Neuronal stem cell (in vitro differentiated cells): ENCODE measurements around the gene MARVELD1.

Experiments used
- DNase-seq: peaks from one replicate; pipeline ENCODE4 v3.0.0-alpha.2; 2013; ENCODE audit warnings: low spot score
- H2AFZ ChIP-seq: one replicate; pipeline ENCODE4 v1.6.1; 2013; ENCODE audit warnings: mild to moderate bottlenecking, low read length, inconsistent platforms
- H2AK5ac ChIP-seq: 2 replicates; pipeline ENCODE4 v1.6.1; 2013; ENCODE audit warnings: low read depth, mild to moderate bottlenecking, inconsistent platforms, low read length, moderate library complexity, mixed read lengths
- H2BK120ac ChIP-seq: 2 replicates; pipeline ENCODE4 v1.6.1; 2013; ENCODE audit warnings: low read depth, mild to moderate bottlenecking, inconsistent platforms, low read length, moderate library complexity, mixed read lengths
- H2BK12ac ChIP-seq: one replicate; pipeline ENCODE4 v1.6.1; 2013; ENCODE audit warnings: low read length, inconsistent platforms
- H2BK15ac ChIP-seq: 2 replicates; pipeline ENCODE4 v1.6.1; 2013; ENCODE audit warnings: mild to moderate bottlenecking, low read length, inconsistent platforms, mixed read lengths
- H2BK5ac ChIP-seq: one replicate; pipeline ENCODE4 v1.6.1; 2013; ENCODE audit warnings: inconsistent platforms, mild to moderate bottlenecking, low read length, moderate library complexity
- H3K14ac ChIP-seq: one replicate; pipeline ENCODE4 v1.6.1; 2013; ENCODE audit warnings: low read length, inconsistent platforms
- H3K18ac ChIP-seq: 2 replicates; pipeline ENCODE4 v1.6.1; 2013; ENCODE audit warnings: low read length, inconsistent platforms
- H3K23ac ChIP-seq: 2 replicates; pipeline ENCODE4 v1.6.1; 2013; ENCODE audit warnings: low read depth, mild to moderate bottlenecking, mixed read lengths, low read length, inconsistent platforms; ENCODE audit not compliant: poor library complexity
- H3K27ac ChIP-seq: replicated peaks from 3 replicates; pipeline ENCODE4 v1.5.1; 2013; ENCODE audit warnings: low read length, inconsistent platforms
- H3K27me3 ChIP-seq, 3 experiments: 2 replicates each; pipeline ENCODE4 v1.6.1; 2013; ENCODE audit warnings: low read length in 3 of 3, mild to moderate bottlenecking in 2 of 3, inconsistent platforms in 1 of 3, low read depth in 1 of 3, mixed read lengths in 1 of 3, moderate library complexity in 1 of 3; ENCODE audit not compliant: control insufficient read depth in 3 of 3, insufficient read depth in 3 of 3
- H3K36me3 ChIP-seq, 2 donors: replicated peaks in 1 of 2; 2 replicates each; pipeline ENCODE4 v1.6.1; 2013; ENCODE audit warnings: low read length in 2 of 2; ENCODE audit not compliant: control insufficient read depth in 2 of 2, insufficient read depth in 2 of 2
- H3K4ac ChIP-seq: 2 replicates; pipeline ENCODE4 v1.6.1; 2013; ENCODE audit warnings: inconsistent platforms, mild to moderate bottlenecking, low read length, moderate library complexity
- H3K4me1 ChIP-seq, 2 donors: 1 replicate in 1 of 2; 2 replicates in 1 of 2; pipeline ENCODE4 v1.6.1; 2013; ENCODE audit warnings: low read length in 2 of 2, low read depth in 1 of 2; ENCODE audit not compliant: control insufficient read depth in 2 of 2, insufficient read depth in 1 of 2
- H3K4me2 ChIP-seq: one replicate; pipeline ENCODE4 v1.6.1; 2013; ENCODE audit warnings: mild to moderate bottlenecking, low read length, inconsistent platforms; ENCODE audit not compliant: insufficient read depth, poor library complexity, severe bottlenecking
- H3K4me3 ChIP-seq, 2 donors: 2 replicates each; pipeline ENCODE4 v1.5.1; 2013; ENCODE audit warnings: low read length in 2 of 2, mild to moderate bottlenecking in 2 of 2, inconsistent platforms in 1 of 2, moderate library complexity in 1 of 2
- H3K79me1 ChIP-seq: one replicate; pipeline ENCODE4 v1.6.1; 2013; ENCODE audit warnings: low read depth, mild to moderate bottlenecking, inconsistent platforms, low read length, moderate library complexity
- H3K9ac ChIP-seq: one replicate; pipeline ENCODE4 v1.6.1; 2013; ENCODE audit warnings: mild to moderate bottlenecking, low read depth, low read length, inconsistent platforms; ENCODE audit not compliant: poor library complexity
- H3K9me3 ChIP-seq, 2 donors: replicated peaks in 1 of 2; 2 replicates each; pipeline versions ENCODE3 to v1.6.1; 2013; ENCODE audit warnings: low read length in 2 of 2, mild to moderate bottlenecking in 2 of 2, inconsistent platforms in 1 of 2, low read depth in 1 of 2, mixed read lengths in 1 of 2, moderate library complexity in 1 of 2; ENCODE audit not compliant: control insufficient read depth in 2 of 2, insufficient read depth in 1 of 2
- H4K8ac ChIP-seq: one replicate; pipeline ENCODE4 v1.6.1; 2013; ENCODE audit warnings: low read depth, mild to moderate bottlenecking, inconsistent platforms, low read length, moderate library complexity
- H4K91ac ChIP-seq: one replicate; pipeline ENCODE4 v1.6.1; 2013; ENCODE audit warnings: low read length, low read depth, mild to moderate bottlenecking, inconsistent platforms; ENCODE audit not compliant: poor library complexity
- WGBS, 2 donors: extraction: QIAGEN DNeasy Blood & Tissue Kit; methylation state at CpG; one replicate each; pipeline ENCODE4 v1.1.7; 2013; ENCODE audit warnings: missing lambda C conversion rate in 2 of 2, mixed read lengths in 1 of 2; ENCODE audit not compliant: insufficient read length in 2 of 2, insufficient replicate concordance in 1 of 2; ENCODE audit errors: extremely low coverage in 2 of 2; 5-methylcytosine and 5-hydroxymethylcytosine counted together

The MARVELD1 gene

GRCh38 chr10:97759946-97760345, 46.4 kb downstream of the MARVELD1 start:
- no peak overlapping the region for H3K4me2 ChIP-seq
- WGBS, 2 donors: no CpG with 5 or more reads among the region's 5 CpGs

GRCh38 chr10:97760461-97761257, 47.1 kb downstream of the MARVELD1 start:
- no peak overlapping the region for H3K4ac ChIP-seq
- no peak overlapping the region for H4K8ac ChIP-seq
- H3K36me3 ChIP-seq: peaks cover 15 to 52% of the 10 kb centered on the region in 2 donors
- H3K4me3 ChIP-seq: no peak overlapping the region
- no peak overlapping the region for H2BK120ac ChIP-seq
- no peak overlapping the region for H3K18ac ChIP-seq
- no peak overlapping the region for H3K23ac ChIP-seq
- no peak overlapping the region for H2BK12ac ChIP-seq
- H4K91ac ChIP-seq: no peak overlapping the region
- H3K27me3 ChIP-seq: no peaks in the 10 kb centered on the region
- no peaks in the 10 kb centered on the region for H3K79me1 ChIP-seq
- no CpG with 5 or more reads among the region's 11 CpGs for WGBS, 2 donors
- no peak overlapping the region for H3K9ac ChIP-seq
- DNase-seq: no peak
- no peak overlapping the region for H2BK15ac ChIP-seq
- H3K27ac ChIP-seq: no peak overlapping the region
- no peak overlapping the region for H2AFZ ChIP-seq
- no peak overlapping the region for H2AK5ac ChIP-seq
- peaks cover 0 to 14% of the 10 kb centered on the region in 2 donors for H3K4me1 ChIP-seq
- H3K9me3 ChIP-seq: no peaks in the 10 kb centered on the region
- H3K4me2 ChIP-seq: no peak overlapping the region
- no peak overlapping the region for H2BK5ac ChIP-seq
- no peak overlapping the region for H3K14ac ChIP-seq

More at GRCh38 chr10:97759946-97760345, 46.4 kb downstream of the MARVELD1 start:
- no peak overlapping the region for H2BK12ac ChIP-seq
- H3K4me1 ChIP-seq: peaks cover 0 to 14% of the 10 kb centered on the region in 2 donors
- no peaks in the 10 kb centered on the region for H3K27me3 ChIP-seq
- no peak overlapping the region for H2BK5ac ChIP-seq
- no peak for DNase-seq
- no peak overlapping the region for H3K23ac ChIP-seq
- H3K14ac ChIP-seq: no peak overlapping the region
- H2BK15ac ChIP-seq: no peak overlapping the region
- H3K18ac ChIP-seq: no peak overlapping the region
- no peak overlapping the region for H4K91ac ChIP-seq
- H2AK5ac ChIP-seq: no peak overlapping the region
- H3K9ac ChIP-seq: no peak overlapping the region
- H3K4me3 ChIP-seq: no peak overlapping the region
- no peak overlapping the region for H3K27ac ChIP-seq
- H3K4ac ChIP-seq: no peak overlapping the region
- H4K8ac ChIP-seq: no peak overlapping the region
- H2BK120ac ChIP-seq: no peak overlapping the region
- no peak overlapping the region for H2AFZ ChIP-seq
- H3K36me3 ChIP-seq: peaks cover 19 to 59% of the 10 kb centered on the region in 2 donors
- H3K9me3 ChIP-seq: no peaks in the 10 kb centered on the region
- no peaks in the 10 kb centered on the region for H3K79me1 ChIP-seq

DNA sequence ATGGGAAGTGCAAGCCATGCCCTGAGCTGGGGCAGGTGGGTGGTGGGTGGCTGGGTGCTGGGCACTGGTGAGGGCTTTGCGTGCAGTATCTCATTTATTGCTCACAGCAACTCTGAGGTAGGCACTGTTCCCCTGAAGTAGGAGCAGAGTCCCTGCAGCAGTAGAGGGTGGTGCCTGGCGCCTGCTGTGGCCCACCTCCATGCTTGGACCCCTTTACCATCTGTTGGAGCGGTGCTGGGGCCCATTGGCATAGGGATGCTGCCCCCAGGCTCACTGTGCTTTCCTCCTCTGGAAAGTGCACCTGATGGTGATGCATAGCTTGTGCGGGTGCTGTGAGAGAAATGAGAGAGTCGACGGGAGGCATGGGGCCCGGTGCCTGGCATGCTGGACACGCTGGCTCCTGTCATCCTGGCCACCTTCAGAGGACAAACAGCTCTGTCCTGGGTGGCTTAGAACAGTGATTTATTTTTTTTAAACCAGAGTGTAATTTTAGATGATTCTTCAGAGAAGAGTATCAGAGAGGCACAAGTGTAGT, 47.9 kb downstream of the MARVELD1 start:
- Histone ChIP-seq H2BK5ac (no peak overlapping the region), H3K27me3 (no peaks in the 10 kb centered on the region), H3K9me3 (no peaks in the 10 kb centered on the region), H3K27ac (no peak overlapping the region), H2AFZ (no peak overlapping the region), H3K79me1 (no peaks in the 10 kb centered on the region), H3K9ac (no peak overlapping the region), H2BK120ac (no peak overlapping the region), H4K8ac (no peak overlapping the region), H3K36me3 (peaks cover 10 to 45% of the 10 kb centered on the region in 2 donors), H3K18ac (no peak overlapping the region), H3K4me2 (no peak overlapping the region), H4K91ac (no peak overlapping the region), H3K4ac (no peak overlapping the region), H2AK5ac (no peak overlapping the region), H3K23ac (no peak overlapping the region), H3K4me1 (peaks cover 0 to 14% of the 10 kb centered on the region in 2 donors), H3K4me3 (no peak overlapping the region), H2BK15ac (no peak overlapping the region), H3K14ac (no peak overlapping the region), H2BK12ac (no peak overlapping the region)
- no peak for DNase-seq
- WGBS, 2 donors: no CpG with 5 or more reads among the region's 8 CpGs

- H3K27me3 ChIP-seq: no peaks in the 10 kb centered on the region
- H2AFZ ChIP-seq: no peak overlapping the region
- H4K91ac ChIP-seq: no peak overlapping the region
- H3K4me1 ChIP-seq: peaks cover 0 to 14% of the 10 kb centered on the region in 2 donors
- no peak overlapping the region for H3K14ac ChIP-seq
- no peak overlapping the region for H3K18ac ChIP-seq
- H3K9me3 ChIP-seq: no peaks in the 10 kb centered on the region
- H2BK5ac ChIP-seq: no peak overlapping the region
- no peaks in the 10 kb centered on the region for H3K79me1 ChIP-seq
- no peak overlapping the region for H2BK12ac ChIP-seq
- H3K4ac ChIP-seq: no peak overlapping the region
- WGBS, 2 donors: no CpG with 5 or more reads among the region's 10 CpGs
- H2BK120ac ChIP-seq: no peak overlapping the region
- H2BK15ac ChIP-seq: no peak overlapping the region
- peaks cover 8 to 38% of the 10 kb centered on the region in 2 donors for H3K36me3 ChIP-seq
- no peak overlapping the region for H3K4me2 ChIP-seq
- no peak overlapping the region for H3K23ac ChIP-seq
- no peak overlapping the region for H3K9ac ChIP-seq
- H3K27ac ChIP-seq: no peak overlapping the region
- no peak for DNase-seq
- no peak overlapping the region for H4K8ac ChIP-seq
- H2AK5ac ChIP-seq: no peak overlapping the region
- H3K4me3 ChIP-seq: no peak overlapping the region
These were observed 48.5 kb downstream of the MARVELD1 start for GRCh38 chr10:97762056-97762455.
